ENCODE measurements around the gene STIM1. TPM values are rescaled to one million over a fixed set of nuclear protein-coding genes. Genes with fewer than 3 reads are reported as not detected.

STIM1 gene
- total RNA-seq, 1 experiment from 2014 or later = 15.2 TPM

DNA sequence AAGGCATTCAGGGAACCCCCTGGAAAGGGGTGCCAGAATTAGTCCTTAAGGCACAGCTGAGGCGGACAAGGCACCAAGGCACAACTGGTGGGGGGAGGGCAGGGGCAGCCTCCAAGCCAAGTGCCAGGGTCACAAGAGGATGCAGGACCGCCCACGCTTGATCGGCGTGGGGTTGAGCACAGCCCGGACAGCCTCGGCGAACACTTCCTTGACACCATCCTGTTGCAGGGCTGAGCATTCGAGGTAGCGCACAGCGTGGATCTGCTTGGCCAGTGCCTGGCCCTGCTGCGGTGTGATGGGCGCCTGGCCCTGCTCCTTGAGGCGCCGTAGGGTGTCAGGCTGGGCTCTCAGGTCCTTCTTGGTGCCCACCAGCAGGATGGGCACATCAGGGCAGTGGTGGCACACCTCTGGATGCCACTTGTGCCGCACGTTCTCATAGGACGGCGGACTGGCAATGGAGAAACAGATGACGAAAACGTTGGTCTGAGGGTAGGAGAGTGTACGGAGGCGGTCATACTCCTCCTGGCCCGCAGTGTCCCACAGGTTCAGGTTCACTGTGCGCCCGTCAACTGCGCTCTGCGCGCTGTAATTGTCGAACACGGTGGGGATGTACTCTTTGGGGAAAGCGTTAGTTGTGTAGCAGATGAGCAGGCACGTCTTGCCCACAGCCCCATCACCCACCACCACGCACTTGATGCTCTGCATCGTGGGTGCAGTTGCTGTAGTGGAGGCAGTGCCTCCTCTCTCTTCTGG is 27.9 kb upstream of the STIM1 start:
- no peak overlapping the region for H3K4me3 Mint-ChIP-seq
- H3K9me3 ChIP-seq (ENCODE audit: control insufficient read depth, low read depth, low read length) = no peaks in the 10 kb centered on the region
- no peak overlapping the region for H3T11ph ChIP-seq (ENCODE audit: low read length)
- no peak overlapping the region for H2BK20ac ChIP-seq (ENCODE audit: low read depth, low read length, poor library complexity, severe bottlenecking)
- no peak overlapping the region for H2BK15ac ChIP-seq (ENCODE audit: low read depth, low read length)
- H3K9me3 Mint-ChIP-seq = no peaks in the 10 kb centered on the region
- no peak overlapping the region for H4K91ac ChIP-seq (ENCODE audit: insufficient read length, low read depth, low read length)
- no CpG with 5 or more reads among the region's 35 CpGs for WGBS (ENCODE audit: extremely low coverage, insufficient read length, low lambda C conversion rate)
- H3K23ac ChIP-seq (ENCODE audit: insufficient read length, low read depth, low read length) = no peak overlapping the region
- H4K5ac ChIP-seq (ENCODE audit: insufficient read length, low read depth, low read length) = no peak overlapping the region
- no peak overlapping the region for H3K56ac ChIP-seq (ENCODE audit: insufficient read length, low read depth, low read length)
- H4K8ac ChIP-seq (replicated peaks; ENCODE audit: insufficient read length, low read depth, low read length) = no peak overlapping the region
- H3K23me2 ChIP-seq (ENCODE audit: insufficient read length, low read depth, low read length, poor library complexity, severe bottlenecking) = no peaks in the 10 kb centered on the region
- H3K27ac ChIP-seq (ENCODE audit: insufficient read length, low read depth, low read length) = no peak overlapping the region
- no peaks in the 10 kb centered on the region for H3K27me3 Mint-ChIP-seq (ENCODE audit: low read depth)
- H2BK120ac ChIP-seq (ENCODE audit: low read depth, low read length, poor library complexity, severe bottlenecking) = no peak overlapping the region
- TF ChIP-seq, protein P1, sequence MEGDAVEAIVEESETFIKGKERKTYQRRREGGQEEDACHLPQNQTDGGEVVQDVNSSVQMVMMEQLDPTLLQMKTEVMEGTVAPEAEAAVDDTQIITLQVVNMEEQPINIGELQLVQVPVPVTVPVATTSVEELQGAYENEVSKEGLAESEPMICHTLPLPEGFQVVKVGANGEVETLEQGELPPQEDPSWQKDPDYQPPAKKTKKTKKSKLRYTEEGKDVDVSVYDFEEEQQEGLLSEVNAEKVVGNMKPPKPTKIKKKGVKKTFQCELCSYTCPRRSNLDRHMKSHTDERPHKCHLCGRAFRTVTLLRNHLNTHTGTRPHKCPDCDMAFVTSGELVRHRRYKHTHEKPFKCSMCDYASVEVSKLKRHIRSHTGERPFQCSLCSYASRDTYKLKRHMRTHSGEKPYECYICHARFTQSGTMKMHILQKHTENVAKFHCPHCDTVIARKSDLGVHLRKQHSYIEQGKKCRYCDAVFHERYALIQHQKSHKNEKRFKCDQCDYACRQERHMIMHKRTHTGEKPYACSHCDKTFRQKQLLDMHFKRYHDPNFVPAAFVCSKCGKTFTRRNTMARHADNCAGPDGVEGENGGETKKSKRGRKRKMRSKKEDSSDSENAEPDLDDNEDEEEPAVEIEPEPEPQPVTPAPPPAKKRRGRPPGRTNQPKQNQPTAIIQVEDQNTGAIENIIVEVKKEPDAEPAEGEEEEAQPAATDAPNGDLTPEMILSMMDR (conservative IDR thresholded peaks at IDR 0.05) = no peak
- H2BK12ac ChIP-seq (ENCODE audit: insufficient read length, low read depth, low read length) = no peak overlapping the region
- H3K27ac Mint-ChIP-seq = peak overlapping the region; percentile 83 to 99 (median 94); a peak in 5 of 7 replicates
- H3K9ac ChIP-seq (ENCODE audit: extremely low read depth, insufficient read length, low read length) = no peak overlapping the region
- H3K27me3 ChIP-seq (ENCODE audit: insufficient read depth, low read length) = no peaks in the 10 kb centered on the region
- no peak for DNase-seq
- no peak overlapping the region for H2BK5ac ChIP-seq (ENCODE audit: insufficient read length, low read length)
- H3K14ac ChIP-seq (ENCODE audit: insufficient read depth, low read length) = no peak overlapping the region; the same call in 1 of the 2 replicates
- H4K20me1 ChIP-seq (ENCODE audit: control insufficient read depth, insufficient read depth, insufficient read length) = peaks cover 6% of the 10 kb centered on the region
- peaks cover 46% of the 10 kb centered on the region in 2 experiments for H3K4me1 Mint-ChIP-seq
- H2AFZ ChIP-seq (ENCODE audit: low read length) = no peak overlapping the region
- H3K4me1 ChIP-seq (ENCODE audit: insufficient read depth, low read length) = peaks cover 13% of the 10 kb centered on the region; the same call in 1 of the 2 replicates
- no peak overlapping the region for H2AK5ac ChIP-seq (ENCODE audit: insufficient read length, low read length)
- H3K4ac ChIP-seq (ENCODE audit: low read depth, low read length) = no peak overlapping the region
- no peaks in the 10 kb centered on the region for H3K79me1 ChIP-seq (ENCODE audit: insufficient read depth, low read depth, low read length, poor library complexity, severe bottlenecking)
- peaks cover 37 to 66% (median 58%) of the 10 kb centered on the region in 3 experiments for H3K36me3 Mint-ChIP-seq (ENCODE audit: insufficient read depth in 1 of 3, low read depth in 3 of 3)
- no peak overlapping the region for H3K4me2 ChIP-seq (ENCODE audit: insufficient read depth, insufficient read length, low read length)
- H3K18ac ChIP-seq (ENCODE audit: insufficient read length, low read depth, low read length) = no peak overlapping the region
- no peaks in the 10 kb centered on the region for H3K79me2 ChIP-seq (ENCODE audit: insufficient read depth, low read length)

All from H9 (cell line).